Activated CD4-positive, alpha-beta T cell treated with anti-CD3 and anti-CD28 coated beads, Interleukin-2, Interleukin-6, amounts not matched to agents 100 ng/mL and 50 ng/mL, durations not matched to agents 16 hours and 8 hours (primary cell): ENCODE measurements around the gene ZMIZ1.

Source experiments
- DNase-seq: peaks from one replicate; pipeline ENCODE4 v3.0.0-alpha.2; 2020

The ZMIZ1 gene

GRCh38 chr10:79053481-79054202, 15.1 kb upstream of the ZMIZ1 start:
- DNase-seq, result no peak

- DNase-seq, result no peak
Observed at GRCh38 chr10:79054203-79055099, 14.3 kb upstream of the ZMIZ1 start.

GRCh38 chr10:79055100-79055782, 13.5 kb upstream of the ZMIZ1 start:
- no peak for DNase-seq

- no peak for DNase-seq
Observed at GRCh38 chr10:79055892-79056291, 12.9 kb upstream of the ZMIZ1 start.

- no peak for DNase-seq
Observed at GRCh38 chr10:79056361-79056735, 12.4 kb upstream of the ZMIZ1 start.

GRCh38 chr10:79056736-79057391, 11.9 kb upstream of the ZMIZ1 start:
- DNase-seq, result no peak

GRCh38 chr10:79057481-79058275, 11.1 kb upstream of the ZMIZ1 start:
- DNase-seq, result no peak

- DNase-seq, result no peak
Observed at GRCh38 chr10:79058899-79059841, 9.6 kb upstream of the ZMIZ1 start.

- DNase-seq, result no peak
Observed at GRCh38 chr10:79059859-79060379, 8.8 kb upstream of the ZMIZ1 start.

- no peak for DNase-seq
Observed at GRCh38 chr10:79060641-79061255, 8.0 kb upstream of the ZMIZ1 start.

- DNase-seq, result no peak
Observed at GRCh38 chr10:79061441-79062315, 7.1 kb upstream of the ZMIZ1 start.

- DNase-seq, result no peak
Observed at GRCh38 chr10:79063071-79063491, 5.7 kb upstream of the ZMIZ1 start.

GRCh38 chr10:79063661-79064492, 4.9 kb upstream of the ZMIZ1 start:
- no peak for DNase-seq

GRCh38 chr10:79065091-79065551, 3.6 kb upstream of the ZMIZ1 start:
- DNase-seq, result no peak

GRCh38 chr10:79065853-79066252, 2.9 kb upstream of the ZMIZ1 start:
- DNase-seq, result no peak

GRCh38 chr10:79066411-79067240, 2.1 kb upstream of the ZMIZ1 start:
- no peak for DNase-seq
